SK-N-SH treated with all-trans-retinoic acid at 6 μM for 48 hours (cell line): Measurements from ENCODE around the gene PDE4B.

Source experiments
- ATAC-seq: fragments of 200-7000 bp; cut with Tn5 transposase; 3 replicates; pipeline ENCODE4 v1.9.1; 2020; ENCODE audit warnings: mild to moderate bottlenecking, moderate library complexity
- ARNTL ChIP-seq: fragments of 450-650 bp; formaldehyde crosslinking; IDR thresholded peaks from 2 replicates; pipeline ENCODE4 v1.5.0; 2020; ENCODE audit warnings: low read depth, mild to moderate bottlenecking, moderate library complexity, borderline replicate concordance
- BACH2 ChIP-seq: fragments of 250-450 bp; sonication (Bioruptor Pico); IDR thresholded peaks from 2 replicates; pipeline ENCODE4 v1.9.0; 2021; ENCODE audit warnings: mild to moderate bottlenecking, borderline replicate concordance
- CREB5 ChIP-seq: fragments of 250-450 bp; sonication (Bioruptor Pico); IDR thresholded peaks from 2 replicates; pipeline ENCODE4 v1.5.1; 2020; ENCODE audit warnings: low read depth, mild to moderate bottlenecking, moderate library complexity
- CSDC2 ChIP-seq: fragments of 250-450 bp; sonication (Bioruptor Pico); IDR thresholded peaks from 2 replicates; pipeline ENCODE4 v1.5.0; 2020; ENCODE audit warnings: mild to moderate bottlenecking, moderate library complexity
- CSRNP3 ChIP-seq: fragments of 250-450 bp; sonication (Bioruptor Pico); IDR thresholded peaks from 2 replicates; pipeline ENCODE4 v1.5.1; 2021; ENCODE audit warnings: mild to moderate bottlenecking, moderate library complexity
- ESRRG ChIP-seq: fragments of 250-450 bp; sonication (Bioruptor Pico); IDR thresholded peaks from 2 replicates; pipeline ENCODE4 v1.6.1; 2021; ENCODE audit warnings: mild to moderate bottlenecking
- GLIS3 ChIP-seq: fragments of 250-450 bp; sonication (Bioruptor Pico); IDR thresholded peaks from 2 replicates; pipeline ENCODE4 v1.5.0; 2020; ENCODE audit warnings: mild to moderate bottlenecking, moderate library complexity
- ISL1 ChIP-seq: fragments of 250-450 bp; sonication (Bioruptor Pico); IDR thresholded peaks from 2 replicates; pipeline ENCODE4 v2.1.2; 2022; ENCODE audit warnings: mild to moderate bottlenecking, moderate library complexity
- OSR1 ChIP-seq: fragments of 250-450 bp; sonication (Bioruptor Pico); IDR thresholded peaks from 2 replicates; pipeline ENCODE4 v1.8.0; 2022; ENCODE audit warnings: moderate library complexity, mild to moderate bottlenecking, inconsistent platforms
- PATZ1 ChIP-seq: fragments of 250-450 bp; sonication (Bioruptor Pico); IDR thresholded peaks from 2 replicates; pipeline ENCODE4 v1.8.0; 2020; ENCODE audit warnings: mild to moderate bottlenecking, moderate library complexity, borderline replicate concordance
- POU6F1 ChIP-seq: fragments of 250-450 bp; sonication (Bioruptor Pico); IDR thresholded peaks from 2 replicates; pipeline ENCODE4 v1.8.0; 2021; ENCODE audit warnings: low read depth, mild to moderate bottlenecking, moderate library complexity, borderline replicate concordance
- PPARA ChIP-seq: fragments of 250-450 bp; sonication (Bioruptor Pico); IDR thresholded peaks from 2 replicates; pipeline ENCODE4 v1.5.0; 2020; ENCODE audit warnings: mild to moderate bottlenecking, borderline replicate concordance
- SNAI2 ChIP-seq: fragments of 250-450 bp; sonication (Bioruptor Pico); IDR thresholded peaks from 2 replicates; pipeline ENCODE4 v1.5.0; 2020; ENCODE audit warnings: mild to moderate bottlenecking, moderate library complexity
- TSHZ2 ChIP-seq: fragments of 250-450 bp; sonication (Bioruptor Pico); IDR thresholded peaks from 2 replicates; pipeline ENCODE4 v1.5.0; 2020; ENCODE audit warnings: mild to moderate bottlenecking, moderate library complexity
- ZC3H10 ChIP-seq: fragments of 250-450 bp; sonication (Bioruptor Pico); IDR thresholded peaks from 2 replicates; pipeline ENCODE4 v1.5.1; 2021; ENCODE audit warnings: mild to moderate bottlenecking, moderate library complexity
- ZFP3 ChIP-seq: fragments of 250-450 bp; sonication (Bioruptor Pico); IDR thresholded peaks from 2 replicates; pipeline ENCODE4 v1.5.0; 2020; ENCODE audit warnings: mild to moderate bottlenecking, moderate library complexity
- ZFP30 ChIP-seq: fragments of 450-650 bp; formaldehyde crosslinking; IDR thresholded peaks from 2 replicates; pipeline ENCODE4 v1.5.0; 2022; ENCODE audit warnings: mild to moderate bottlenecking, moderate library complexity
- ZNF565 ChIP-seq: fragments of 450-650 bp; formaldehyde crosslinking; conservative IDR thresholded peaks from 2 replicates; pipeline ENCODE4 v1.5.0; 2020; ENCODE audit warnings: low read depth, mild to moderate bottlenecking, moderate library complexity
- ZNF8 ChIP-seq: fragments of 450-650 bp; formaldehyde crosslinking; IDR thresholded peaks from 2 replicates; pipeline ENCODE4 v1.5.0; 2020; ENCODE audit warnings: mild to moderate bottlenecking, moderate library complexity

Gene PDE4B

GRCh38 chr1:66300280-66300971 is 507.7 kb downstream of the PDE4B start (continued):
- no peak for TF ChIP-seq POU6F1
- TF ChIP-seq PPARA (CRISPR knock-in tag): no peak
- no peak for TF ChIP-seq OSR1 (CRISPR knock-in tag)
- no peak for TF ChIP-seq GLIS3
- no peak for TF ChIP-seq ZFP30
- no peak for TF ChIP-seq ZFP3 (CRISPR knock-in tag)

GRCh38 chr1:66300972-66301451 is 508.3 kb downstream of the PDE4B start:
- no peak for TF ChIP-seq PATZ1 (CRISPR knock-in tag)
- no peak for TF ChIP-seq BACH2
- TF ChIP-seq CSDC2 (CRISPR knock-in tag): no peak
- no peak for TF ChIP-seq ZNF565 (CRISPR knock-in tag)
- TF ChIP-seq CSRNP3 (CRISPR knock-in tag): no peak
- no peak for TF ChIP-seq ZFP3 (CRISPR knock-in tag)
- TF ChIP-seq ESRRG: no peak
- no peak for TF ChIP-seq CREB5 (CRISPR knock-in tag)
- TF ChIP-seq OSR1 (CRISPR knock-in tag): no peak
- TF ChIP-seq ZNF8 (CRISPR knock-in tag): no peak
- TF ChIP-seq PPARA (CRISPR knock-in tag): no peak
- TF ChIP-seq TSHZ2: no peak
- no peak for TF ChIP-seq ZC3H10 (CRISPR knock-in tag)
- peak; percentile 70 for ATAC-seq

GRCh38 chr1:66302184-66302742 is 509.6 kb downstream of the PDE4B start:
- no peak for ATAC-seq
- TF ChIP-seq ARNTL (CRISPR knock-in tag): no peak
- no peak for TF ChIP-seq ZNF565 (CRISPR knock-in tag)
- no peak for TF ChIP-seq SNAI2 (CRISPR knock-in tag)
- no peak for TF ChIP-seq ESRRG
- TF ChIP-seq ISL1 (CRISPR knock-in tag): no peak
- TF ChIP-seq GLIS3: no peak
- no peak for TF ChIP-seq BACH2

GRCh38 chr1:66302815-66303214 is 510.1 kb downstream of the PDE4B start:
- no peak; the same call in 2 of the 3 replicates for ATAC-seq
- TF ChIP-seq POU6F1 (no peak), CSRNP3 (CRISPR knock-in tag) (no peak), ZFP3 (CRISPR knock-in tag) (no peak), ZFP30 (no peak), PATZ1 (CRISPR knock-in tag) (no peak), SNAI2 (CRISPR knock-in tag) (no peak), PPARA (CRISPR knock-in tag) (no peak)
